ENCODE measurements around the gene SCAMP5. TPM values are rescaled to one million over a fixed set of nuclear protein-coding genes. Genes with fewer than 3 reads are reported as not detected.

Gene SCAMP5
- total RNA-seq, 4 donors from 2014 or later = 0.47 TPM; not detected in 3

GRCh38 chr15:74978503-74978902 is 16.9 kb upstream of the SCAMP5 start:
- DNase-seq (no peak), ATAC-seq (no peak)
- Histone ChIP-seq H3K4me3 (no peak overlapping the region), H3K36me3 (no peaks in the 10 kb centered on the region), H3K4me1 (no peaks in the 10 kb centered on the region), H3K27me3 (peaks cover 0 to 4% (median 0%) of the 10 kb centered on the region in 3 donors), H3K27ac (no peak overlapping the region), H3K9me3 (no peaks in the 10 kb centered on the region)
- in situ Hi-C loops (cut with MboI; ENCODE audit: low sequenced_read_pairs in 4 of 4) (no loop called here), intact Hi-C loops (cut with DNase I; ENCODE audit: low total_unique reads) (no loop called here)
- TF ChIP-seq POLR2A (IDR thresholded peaks at IDR 0.05) = no peak
- TF ChIP-seq, protein P1, sequence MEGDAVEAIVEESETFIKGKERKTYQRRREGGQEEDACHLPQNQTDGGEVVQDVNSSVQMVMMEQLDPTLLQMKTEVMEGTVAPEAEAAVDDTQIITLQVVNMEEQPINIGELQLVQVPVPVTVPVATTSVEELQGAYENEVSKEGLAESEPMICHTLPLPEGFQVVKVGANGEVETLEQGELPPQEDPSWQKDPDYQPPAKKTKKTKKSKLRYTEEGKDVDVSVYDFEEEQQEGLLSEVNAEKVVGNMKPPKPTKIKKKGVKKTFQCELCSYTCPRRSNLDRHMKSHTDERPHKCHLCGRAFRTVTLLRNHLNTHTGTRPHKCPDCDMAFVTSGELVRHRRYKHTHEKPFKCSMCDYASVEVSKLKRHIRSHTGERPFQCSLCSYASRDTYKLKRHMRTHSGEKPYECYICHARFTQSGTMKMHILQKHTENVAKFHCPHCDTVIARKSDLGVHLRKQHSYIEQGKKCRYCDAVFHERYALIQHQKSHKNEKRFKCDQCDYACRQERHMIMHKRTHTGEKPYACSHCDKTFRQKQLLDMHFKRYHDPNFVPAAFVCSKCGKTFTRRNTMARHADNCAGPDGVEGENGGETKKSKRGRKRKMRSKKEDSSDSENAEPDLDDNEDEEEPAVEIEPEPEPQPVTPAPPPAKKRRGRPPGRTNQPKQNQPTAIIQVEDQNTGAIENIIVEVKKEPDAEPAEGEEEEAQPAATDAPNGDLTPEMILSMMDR (IDR thresholded peaks at IDR 0.05 in 4 of 5, conservative IDR thresholded peaks at IDR 0.05 in 1 of 5) = no peak

GRCh38 chr15:74982183-74982582 is 13.2 kb upstream of the SCAMP5 start:
- no peak for TF ChIP-seq POLR2A (IDR thresholded peaks at IDR 0.05)
- TF ChIP-seq, protein P1 (IDR thresholded peaks at IDR 0.05 in 4 of 5, conservative IDR thresholded peaks at IDR 0.05 in 1 of 5) = no peak
- Histone ChIP-seq H3K36me3 (no peaks in the 10 kb centered on the region), H3K27ac (no peak overlapping the region), H3K27me3 (peaks cover 0 to 7% (median 0%) of the 10 kb centered on the region in 3 donors), H3K4me1 (no peaks in the 10 kb centered on the region), H3K9me3 (no peaks in the 10 kb centered on the region), H3K4me3 (no peak overlapping the region)
- DNase-seq = no peak
- in situ Hi-C loops (cut with MboI; ENCODE audit: low sequenced_read_pairs in 4 of 4) (no loop called here), intact Hi-C loops (cut with DNase I; ENCODE audit: low total_unique reads) (no loop called here)
- no peak for ATAC-seq

- peaks cover 0 to 7% (median 0%) of the 10 kb centered on the region in 3 donors for H3K27me3 ChIP-seq
- in situ Hi-C loops (cut with MboI; ENCODE audit: low sequenced_read_pairs in 4 of 4) = no loop called here
- DNase-seq (no peak), ATAC-seq (no peak)
- no peak overlapping the region for H3K4me3 ChIP-seq
- H3K36me3 ChIP-seq = no peaks in the 10 kb centered on the region
- no peak overlapping the region for H3K27ac ChIP-seq
- no peak for TF ChIP-seq POLR2A (IDR thresholded peaks at IDR 0.05)
- TF ChIP-seq, protein P1 (IDR thresholded peaks at IDR 0.05 in 4 of 5, conservative IDR thresholded peaks at IDR 0.05 in 1 of 5) = no peak
- H3K4me1 ChIP-seq = no peaks in the 10 kb centered on the region
- intact Hi-C loops (cut with DNase I; ENCODE audit: low total_unique reads) = no loop called here
- H3K9me3 ChIP-seq = no peaks in the 10 kb centered on the region
Observed at GRCh38 chr15:74983725-74984231, 11.6 kb upstream of the SCAMP5 start.

GRCh38 chr15:74988007-74988800 is 7.2 kb upstream of the SCAMP5 start:
- DNase-seq (no peak), ATAC-seq (no peak)
- Histone ChIP-seq H3K9me3 (no peaks in the 10 kb centered on the region), H3K4me1 (no peaks in the 10 kb centered on the region), H3K27me3 (peaks cover 0 to 6% (median 4%) of the 10 kb centered on the region in 3 donors), H3K27ac (no peak overlapping the region), H3K4me3 (no peak overlapping the region), H3K36me3 (no peaks in the 10 kb centered on the region)
- in situ Hi-C loops (cut with MboI; ENCODE audit: low sequenced_read_pairs in 4 of 4) (no loop called here), intact Hi-C loops (cut with DNase I; ENCODE audit: low total_unique reads) (no loop called here)
- TF ChIP-seq, protein P1 (IDR thresholded peaks at IDR 0.05 in 4 of 5, conservative IDR thresholded peaks at IDR 0.05 in 1 of 5) = no peak
- no peak for TF ChIP-seq POLR2A (IDR thresholded peaks at IDR 0.05)
